ENCODE measurements around the gene CASS4. TPM values are rescaled to one million over a fixed set of nuclear protein-coding genes. Genes with fewer than 3 reads are reported as not detected.

The CASS4 gene
- total RNA-seq, 6 experiments from 2014 or later, result 0.66 to 2.1 (median 0.83) TPM

DNA sequence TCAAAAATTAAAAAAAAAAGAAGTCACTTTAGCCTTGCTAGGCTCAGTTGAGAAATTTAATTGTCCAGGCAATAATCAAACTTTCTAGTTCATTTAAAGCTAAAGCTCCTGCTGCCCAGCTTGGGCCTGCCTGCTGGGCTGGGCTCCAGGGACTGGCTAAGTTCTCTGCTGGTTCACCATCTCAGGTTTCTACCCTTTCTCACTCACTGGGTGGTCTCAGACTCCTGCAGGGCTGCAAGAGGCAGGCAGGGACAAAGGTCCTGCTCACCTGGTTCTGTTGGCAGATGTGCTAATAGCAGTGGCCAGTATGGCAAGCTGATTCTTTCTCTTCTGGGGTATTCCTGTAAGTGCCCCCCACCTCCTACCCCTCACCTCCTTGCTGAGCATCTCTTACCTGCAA lies 35.2 kb downstream of the CASS4 start:
- Histone ChIP-seq H3K4me3 (no peak overlapping the region), H3K27me3 (no peaks in the 10 kb centered on the region), H3K9me3 (no peaks in the 10 kb centered on the region), H3K36me3 (no peaks in the 10 kb centered on the region), H3K27ac (no peak overlapping the region), H3K4me1 (no peaks in the 10 kb centered on the region)
- ATAC-seq, result no peak
- no peak for DNase-seq
- intact Hi-C loops (cut with DNase I), result no loop called here
- TF ChIP-seq, protein P1, sequence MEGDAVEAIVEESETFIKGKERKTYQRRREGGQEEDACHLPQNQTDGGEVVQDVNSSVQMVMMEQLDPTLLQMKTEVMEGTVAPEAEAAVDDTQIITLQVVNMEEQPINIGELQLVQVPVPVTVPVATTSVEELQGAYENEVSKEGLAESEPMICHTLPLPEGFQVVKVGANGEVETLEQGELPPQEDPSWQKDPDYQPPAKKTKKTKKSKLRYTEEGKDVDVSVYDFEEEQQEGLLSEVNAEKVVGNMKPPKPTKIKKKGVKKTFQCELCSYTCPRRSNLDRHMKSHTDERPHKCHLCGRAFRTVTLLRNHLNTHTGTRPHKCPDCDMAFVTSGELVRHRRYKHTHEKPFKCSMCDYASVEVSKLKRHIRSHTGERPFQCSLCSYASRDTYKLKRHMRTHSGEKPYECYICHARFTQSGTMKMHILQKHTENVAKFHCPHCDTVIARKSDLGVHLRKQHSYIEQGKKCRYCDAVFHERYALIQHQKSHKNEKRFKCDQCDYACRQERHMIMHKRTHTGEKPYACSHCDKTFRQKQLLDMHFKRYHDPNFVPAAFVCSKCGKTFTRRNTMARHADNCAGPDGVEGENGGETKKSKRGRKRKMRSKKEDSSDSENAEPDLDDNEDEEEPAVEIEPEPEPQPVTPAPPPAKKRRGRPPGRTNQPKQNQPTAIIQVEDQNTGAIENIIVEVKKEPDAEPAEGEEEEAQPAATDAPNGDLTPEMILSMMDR (IDR thresholded peaks at IDR 0.05), result no peak
- no peak for TF ChIP-seq POLR2A (IDR thresholded peaks at IDR 0.05)

- no peaks in the 10 kb centered on the region for H3K9me3 ChIP-seq
- DNase-seq, result no peak
These were observed 37.4 kb downstream of the CASS4 start for GRCh38 chr20:56449459-56449858.

DNA sequence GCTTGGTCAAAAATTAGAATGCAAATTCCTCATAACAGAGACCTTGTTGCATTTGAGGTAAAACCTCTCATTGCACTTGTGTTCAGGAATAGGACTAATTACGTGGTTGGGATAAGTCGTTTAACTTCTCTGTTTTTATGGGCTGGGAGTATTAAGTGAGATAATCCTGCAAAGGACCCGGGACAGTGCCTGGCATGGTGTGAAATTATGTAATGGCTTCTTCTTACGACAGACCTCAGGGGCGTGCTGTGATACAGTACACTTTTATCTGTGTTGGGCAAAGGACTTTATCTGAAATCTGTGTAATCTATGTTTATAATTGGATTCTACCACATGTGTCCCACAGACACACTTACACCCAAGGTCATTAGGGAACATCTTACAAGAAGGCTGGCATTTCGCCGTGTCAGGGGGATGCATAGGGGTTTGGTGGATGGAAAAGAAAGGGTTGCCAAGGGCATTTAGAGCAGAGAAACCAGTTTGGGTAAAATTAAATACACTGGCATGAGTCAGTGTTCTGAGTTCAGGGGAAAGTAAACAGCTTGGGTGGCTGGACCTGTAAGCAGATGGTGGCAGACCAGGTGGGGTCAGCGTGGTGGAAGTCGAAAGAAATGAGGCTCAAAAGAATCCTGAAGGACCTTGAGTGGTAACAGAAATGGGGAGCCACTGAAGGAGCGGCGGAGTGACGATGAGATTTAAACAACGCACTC lies 39.2 kb downstream of the CASS4 start:
- intact Hi-C loops (cut with DNase I), result no loop called here
- ATAC-seq (no peak), DNase-seq (no peak)
- Histone ChIP-seq H3K4me1 (no peaks in the 10 kb centered on the region), H3K4me3 (no peak overlapping the region), H3K27ac (no peak overlapping the region), H3K9me3 (no peaks in the 10 kb centered on the region), H3K36me3 (peaks cover 0 to 1% (median 0%) of the 10 kb centered on the region in 4 donors), H3K27me3 (no peaks in the 10 kb centered on the region)
- TF ChIP-seq POLR2A (IDR thresholded peaks at IDR 0.05), result no peak
- WGBS (ENCODE audit: insufficient coverage, low coverage, low lambda C conversion rate, missing lambda C conversion rate), result 73% methylated on average over 12 of the region's 13 CpGs

More at GRCh38 chr20:56449459-56449858, 37.4 kb downstream of the CASS4 start:
- TF ChIP-seq POLR2A (IDR thresholded peaks at IDR 0.05), result no peak
- Histone ChIP-seq H3K4me3 (no peak overlapping the region), H3K27me3 (no peaks in the 10 kb centered on the region), H3K4me1 (no peaks in the 10 kb centered on the region), H3K27ac (no peak overlapping the region), H3K36me3 (no peaks in the 10 kb centered on the region)
- no peak for ATAC-seq
- WGBS (ENCODE audit: insufficient coverage, low coverage, low lambda C conversion rate, missing lambda C conversion rate), result 95% methylated on average over 5 of the region's 5 CpGs
- intact Hi-C loops (cut with DNase I), result no loop called here

GRCh38 chr20:56453352-56453751 lies 41.3 kb downstream of the CASS4 start:
- Histone ChIP-seq H3K4me1 (no peaks in the 10 kb centered on the region), H3K27ac (no peak overlapping the region), H3K9me3 (no peaks in the 10 kb centered on the region), H3K4me3 (no peak overlapping the region), H3K36me3 (peaks cover 0 to 1% (median 0%) of the 10 kb centered on the region in 4 donors), H3K27me3 (no peaks in the 10 kb centered on the region)
- TF ChIP-seq POLR2A (IDR thresholded peaks at IDR 0.05), result no peak
- TF ChIP-seq, protein P1 (IDR thresholded peaks at IDR 0.05), result no peak
- ATAC-seq, result no peak
- DNase-seq, result no peak
- intact Hi-C loops (cut with DNase I), result no loop called here
- 67% methylated on average over 5 of the region's 5 CpGs for WGBS (ENCODE audit: insufficient coverage, low coverage, low lambda C conversion rate, missing lambda C conversion rate)

GRCh38 chr20:56454754-56455153 lies 42.7 kb downstream of the CASS4 start:
- H3K27me3 ChIP-seq, result no peaks in the 10 kb centered on the region
- ATAC-seq (no peak), DNase-seq (peak in 1 of 3 donors; percentile 3)
- no peak overlapping the region for H3K4me3 ChIP-seq
- intact Hi-C loops (cut with DNase I), result no loop called here
- no peaks in the 10 kb centered on the region for H3K4me1 ChIP-seq
- TF ChIP-seq, protein P1 (IDR thresholded peaks at IDR 0.05), result no peak
- no peak for TF ChIP-seq POLR2A (IDR thresholded peaks at IDR 0.05)
- H3K36me3 ChIP-seq, result peaks cover 0 to 1% (median 0%) of the 10 kb centered on the region in 4 donors
- no peaks in the 10 kb centered on the region for H3K9me3 ChIP-seq
- 91% methylated on average over 7 of the region's 7 CpGs for WGBS (ENCODE audit: insufficient coverage, low coverage, low lambda C conversion rate, missing lambda C conversion rate)
- H3K27ac ChIP-seq, result no peak overlapping the region

Measured in right lobe of liver (tissue), 6 donors.